Hematopoietic multipotent progenitor cell (in vitro differentiated cells): ENCODE data around the gene COBLL1. TPM values are rescaled to one million over a fixed set of nuclear protein-coding genes. Genes with fewer than 3 reads are reported as not detected.
"Not testable (repeated sequence)": the region's sequence is repeated elsewhere in the genome, so short reads cannot be mapped to it uniquely, and the experiment has no call there.

Experiments
- DNase-seq, 3 donors: peaks; one replicate each; pipeline ENCODE4 v3.0.0-alpha.2; 2011 to 2015; ENCODE audit warnings: low read depth in 2 of 3, low spot score in 2 of 3
- total RNA-seq: library from RNA; depleted of rRNA; stranded (reverse); fragments of >200 nt; gene quantifications from one replicate; pipeline ENCODE4 v1.2.3, GENCODE V29; 2012

The COBLL1 gene
- total RNA-seq = 10.2 TPM

GRCh38 chr2:164841719-164842623, at the start of gene COBLL1:
TSS of gene COBLL1 (minus strand) at chr2:164841823. CDS start at chr2:164841196, 627 bp downstream.
- peak in 2 of 3 donors; percentile 72 to 81 for DNase-seq

- DNase-seq = peak in 1 of 3 donors; percentile 83
Measured at GRCh38 chr2:164890544-164890943, 48.9 kb upstream of the COBLL1 start.

GRCh38 chr2:164888592-164888991, 47.0 kb upstream of the COBLL1 start:
- no peak for DNase-seq

- no peak for DNase-seq
Measured at GRCh38 chr2:164887434-164888144, 46.0 kb upstream of the COBLL1 start.

- no peak for DNase-seq
Measured at GRCh38 chr2:164882276-164882675, 40.7 kb upstream of the COBLL1 start.

GRCh38 chr2:164881524-164881923, 39.9 kb upstream of the COBLL1 start:
- DNase-seq = no peak

- no peak for DNase-seq
Measured at GRCh38 chr2:164879901-164880535, 38.4 kb upstream of the COBLL1 start.

GRCh38 chr2:164877927-164878326, 36.3 kb upstream of the COBLL1 start:
- no peak for DNase-seq

GRCh38 chr2:164877169-164877568, 35.5 kb upstream of the COBLL1 start:
- no peak for DNase-seq

- no peak for DNase-seq
Measured at GRCh38 chr2:164875334-164876205, 33.9 kb upstream of the COBLL1 start.

- DNase-seq = no peak
Measured at GRCh38 chr2:164873210-164873908, 31.7 kb upstream of the COBLL1 start.

GRCh38 chr2:164871404-164871803, 29.8 kb upstream of the COBLL1 start:
- no peak for DNase-seq

GRCh38 chr2:164869420-164869772, 27.8 kb upstream of the COBLL1 start:
- DNase-seq = no peak

GRCh38 chr2:164868563-164869419, 27.2 kb upstream of the COBLL1 start:
- DNase-seq = no peak

- DNase-seq = no peak
Measured at GRCh38 chr2:164867779-164868397, 26.3 kb upstream of the COBLL1 start.

- peak in 2 of 3 donors; percentile 59 to 80 for DNase-seq
Measured at GRCh38 chr2:164866381-164866780, 24.8 kb upstream of the COBLL1 start.

GRCh38 chr2:164860694-164861042, 19.0 kb upstream of the COBLL1 start:
- DNase-seq = no peak

- DNase-seq = not testable (repeated sequence)
Measured at GRCh38 chr2:164859906-164860693, 18.5 kb upstream of the COBLL1 start.
